Measurements from ENCODE around the gene SCYGR5.

SCYGR5 gene

GRCh38 chr2:227642656-227643055, 23.9 kb upstream of the SCYGR5 start:
- Histone ChIP-seq H3K27me3 (ENCODE audit: control insufficient read depth in 2 of 2, insufficient read depth in 2 of 2, low read length in 2 of 2) (no peaks in the 10 kb centered on the region), H3K4me3 (ENCODE audit: low read length in 2 of 2) (no peak overlapping the region), H3K27ac (ENCODE audit: low read depth in 2 of 2, low read length in 2 of 2) (no peak overlapping the region), H3K9ac (ENCODE audit: low read depth in 1 of 2, low read length in 2 of 2) (no peak overlapping the region), H3K9me3 (ENCODE audit: control insufficient read depth in 2 of 2, low read length in 2 of 2) (no peaks in the 10 kb centered on the region), H3K36me3 (ENCODE audit: control insufficient read depth in 2 of 2, insufficient read depth in 2 of 2, low read length in 2 of 2) (no peaks in the 10 kb centered on the region), H3K4me1 (ENCODE audit: control insufficient read depth in 2 of 2, insufficient read depth in 2 of 2, low read length in 2 of 2) (no peaks in the 10 kb centered on the region)

- Histone ChIP-seq H3K36me3 (ENCODE audit: control insufficient read depth in 2 of 2, insufficient read depth in 2 of 2, low read length in 2 of 2) (no peaks in the 10 kb centered on the region), H3K4me1 (ENCODE audit: control insufficient read depth in 2 of 2, insufficient read depth in 2 of 2, low read length in 2 of 2) (no peaks in the 10 kb centered on the region), H3K9ac (ENCODE audit: low read depth in 1 of 2, low read length in 2 of 2) (no peak overlapping the region), H3K9me3 (ENCODE audit: control insufficient read depth in 2 of 2, low read length in 2 of 2) (no peaks in the 10 kb centered on the region), H3K27me3 (ENCODE audit: control insufficient read depth in 2 of 2, insufficient read depth in 2 of 2, low read length in 2 of 2) (no peaks in the 10 kb centered on the region), H3K4me3 (ENCODE audit: low read length in 2 of 2) (no peak overlapping the region), H3K27ac (ENCODE audit: low read depth in 2 of 2, low read length in 2 of 2) (no peak overlapping the region)
These were observed 22.5 kb upstream of the SCYGR5 start for GRCh38 chr2:227643990-227644551.

DNA sequence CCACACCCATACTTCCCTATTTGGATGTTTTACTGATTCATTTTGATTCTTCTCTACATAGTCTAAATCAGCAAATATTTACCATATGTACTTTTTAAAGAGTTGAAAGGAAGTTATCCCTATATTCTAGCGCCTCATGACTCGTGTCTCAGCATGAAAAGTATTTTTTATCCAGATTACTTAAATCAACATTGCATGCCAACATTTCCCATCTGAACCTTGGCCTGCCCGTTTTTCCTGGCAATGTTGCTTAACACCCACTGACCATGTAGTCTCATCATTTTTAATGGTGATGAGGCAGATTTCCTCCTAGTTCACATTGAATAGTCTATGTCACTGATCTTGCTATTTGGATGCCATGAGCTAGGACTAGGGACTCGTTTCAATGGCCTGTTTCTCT, 13.2 kb upstream of the SCYGR5 start:
- Histone ChIP-seq H3K36me3 (ENCODE audit: control insufficient read depth in 2 of 2, insufficient read depth in 2 of 2, low read length in 2 of 2) (no peaks in the 10 kb centered on the region), H3K9ac (ENCODE audit: low read depth in 1 of 2, low read length in 2 of 2) (no peak overlapping the region), H3K9me3 (ENCODE audit: control insufficient read depth in 2 of 2, low read length in 2 of 2) (no peaks in the 10 kb centered on the region), H3K27me3 (ENCODE audit: control insufficient read depth in 2 of 2, insufficient read depth in 2 of 2, low read length in 2 of 2) (no peaks in the 10 kb centered on the region), H3K4me3 (ENCODE audit: low read length in 2 of 2) (no peak overlapping the region), H3K4me1 (ENCODE audit: control insufficient read depth in 2 of 2, insufficient read depth in 2 of 2, low read length in 2 of 2) (no peaks in the 10 kb centered on the region), H3K27ac (ENCODE audit: low read depth in 2 of 2, low read length in 2 of 2) (no peak overlapping the region)

- Histone ChIP-seq H3K27me3 (ENCODE audit: control insufficient read depth in 2 of 2, insufficient read depth in 2 of 2, low read length in 2 of 2) (no peaks in the 10 kb centered on the region), H3K27ac (ENCODE audit: low read depth in 2 of 2, low read length in 2 of 2) (no peak overlapping the region), H3K9me3 (ENCODE audit: control insufficient read depth in 2 of 2, low read length in 2 of 2) (no peaks in the 10 kb centered on the region), H3K9ac (ENCODE audit: low read depth in 1 of 2, low read length in 2 of 2) (no peak overlapping the region), H3K4me3 (ENCODE audit: low read length in 2 of 2) (no peak overlapping the region), H3K36me3 (ENCODE audit: control insufficient read depth in 2 of 2, insufficient read depth in 2 of 2, low read length in 2 of 2) (no peaks in the 10 kb centered on the region), H3K4me1 (ENCODE audit: control insufficient read depth in 2 of 2, insufficient read depth in 2 of 2, low read length in 2 of 2) (no peaks in the 10 kb centered on the region)
These were observed 12.2 kb upstream of the SCYGR5 start for GRCh38 chr2:227654426-227654825.

GRCh38 chr2:227655454-227655853, 11.2 kb upstream of the SCYGR5 start:
- Histone ChIP-seq H3K36me3 (ENCODE audit: control insufficient read depth in 2 of 2, insufficient read depth in 2 of 2, low read length in 2 of 2) (no peaks in the 10 kb centered on the region), H3K4me3 (ENCODE audit: low read length in 2 of 2) (no peak overlapping the region), H3K27me3 (ENCODE audit: control insufficient read depth in 2 of 2, insufficient read depth in 2 of 2, low read length in 2 of 2) (no peaks in the 10 kb centered on the region), H3K27ac (ENCODE audit: low read depth in 2 of 2, low read length in 2 of 2) (no peak overlapping the region), H3K9me3 (ENCODE audit: control insufficient read depth in 2 of 2, low read length in 2 of 2) (no peaks in the 10 kb centered on the region), H3K9ac (ENCODE audit: low read depth in 1 of 2, low read length in 2 of 2) (no peak overlapping the region), H3K4me1 (ENCODE audit: control insufficient read depth in 2 of 2, insufficient read depth in 2 of 2, low read length in 2 of 2) (no peaks in the 10 kb centered on the region)

- Histone ChIP-seq H3K27me3 (ENCODE audit: control insufficient read depth in 2 of 2, insufficient read depth in 2 of 2, low read length in 2 of 2) (no peaks in the 10 kb centered on the region), H3K9me3 (ENCODE audit: control insufficient read depth in 2 of 2, low read length in 2 of 2) (no peaks in the 10 kb centered on the region), H3K27ac (ENCODE audit: low read depth in 2 of 2, low read length in 2 of 2) (no peak overlapping the region), H3K9ac (ENCODE audit: low read depth in 1 of 2, low read length in 2 of 2) (no peak overlapping the region), H3K4me3 (ENCODE audit: low read length in 2 of 2) (no peak overlapping the region), H3K36me3 (ENCODE audit: control insufficient read depth in 2 of 2, insufficient read depth in 2 of 2, low read length in 2 of 2) (no peaks in the 10 kb centered on the region), H3K4me1 (ENCODE audit: control insufficient read depth in 2 of 2, insufficient read depth in 2 of 2, low read length in 2 of 2) (no peaks in the 10 kb centered on the region)
These were observed 9.3 kb upstream of the SCYGR5 start for GRCh38 chr2:227657199-227657845.

GRCh38 chr2:227661025-227661649, 5.5 kb upstream of the SCYGR5 start:
- no peaks in the 10 kb centered on the region for H3K9me3 ChIP-seq (ENCODE audit: control insufficient read depth in 2 of 2, low read length in 2 of 2)
- no peak overlapping the region for H3K9ac ChIP-seq (ENCODE audit: low read depth in 1 of 2, low read length in 2 of 2)
- no peak overlapping the region for H3K27ac ChIP-seq (ENCODE audit: low read depth in 2 of 2, low read length in 2 of 2)

DNA sequence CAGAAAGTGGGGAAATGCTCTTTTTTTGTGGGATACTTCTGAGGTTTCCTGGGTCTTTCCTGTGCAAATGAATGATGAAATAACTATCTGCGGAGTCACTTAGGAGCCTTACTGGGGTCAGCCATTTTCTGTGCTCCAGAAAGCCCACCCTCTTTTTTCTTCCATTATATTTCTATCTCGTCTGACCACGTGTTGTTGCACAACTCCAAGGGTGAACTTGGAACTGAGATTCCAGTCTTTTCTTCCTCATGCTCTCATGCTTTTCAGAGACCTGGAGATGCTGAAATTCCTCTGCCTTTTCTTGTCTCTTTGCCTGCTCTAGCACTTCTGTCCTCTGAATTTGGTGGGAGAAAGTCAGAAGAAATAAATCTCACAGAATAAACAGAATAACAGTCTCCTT, 4.8 kb upstream of the SCYGR5 start:
- H3K27ac ChIP-seq (ENCODE audit: low read depth in 2 of 2, low read length in 2 of 2), result no peak overlapping the region
- peaks cover 0 to 2% of the 10 kb centered on the region in 2 donors for H3K4me1 ChIP-seq (ENCODE audit: control insufficient read depth in 2 of 2, insufficient read depth in 2 of 2, low read length in 2 of 2)
- H3K9me3 ChIP-seq (ENCODE audit: control insufficient read depth in 2 of 2, low read length in 2 of 2), result no peaks in the 10 kb centered on the region
- no peaks in the 10 kb centered on the region for H3K27me3 ChIP-seq (ENCODE audit: control insufficient read depth in 2 of 2, insufficient read depth in 2 of 2, low read length in 2 of 2)
- H3K36me3 ChIP-seq (ENCODE audit: control insufficient read depth in 2 of 2, insufficient read depth in 2 of 2, low read length in 2 of 2), result no peaks in the 10 kb centered on the region
- H3K9ac ChIP-seq (ENCODE audit: low read depth in 1 of 2, low read length in 2 of 2), result no peak overlapping the region
- no peak overlapping the region for H3K4me3 ChIP-seq (ENCODE audit: low read length in 2 of 2)

More at GRCh38 chr2:227661025-227661649, 5.5 kb upstream of the SCYGR5 start:
- Histone ChIP-seq H3K27me3 (ENCODE audit: control insufficient read depth in 2 of 2, insufficient read depth in 2 of 2, low read length in 2 of 2) (no peaks in the 10 kb centered on the region), H3K36me3 (ENCODE audit: control insufficient read depth in 2 of 2, insufficient read depth in 2 of 2, low read length in 2 of 2) (no peaks in the 10 kb centered on the region), H3K4me3 (ENCODE audit: low read length in 2 of 2) (no peak overlapping the region), H3K4me1 (ENCODE audit: control insufficient read depth in 2 of 2, insufficient read depth in 2 of 2, low read length in 2 of 2) (peaks cover 0 to 2% of the 10 kb centered on the region in 2 donors)

GRCh38 chr2:227665189-227665940, 1.2 kb upstream of the SCYGR5 start:
- Histone ChIP-seq H3K9ac (ENCODE audit: low read depth in 1 of 2, low read length in 2 of 2) (no peak overlapping the region), H3K4me3 (ENCODE audit: low read length in 2 of 2) (no peak overlapping the region), H3K27me3 (ENCODE audit: control insufficient read depth in 2 of 2, insufficient read depth in 2 of 2, low read length in 2 of 2) (no peaks in the 10 kb centered on the region), H3K4me1 (ENCODE audit: control insufficient read depth in 2 of 2, insufficient read depth in 2 of 2, low read length in 2 of 2) (peaks cover 0 to 2% of the 10 kb centered on the region in 2 donors), H3K27ac (ENCODE audit: low read depth in 2 of 2, low read length in 2 of 2) (no peak overlapping the region), H3K36me3 (ENCODE audit: control insufficient read depth in 2 of 2, insufficient read depth in 2 of 2, low read length in 2 of 2) (no peaks in the 10 kb centered on the region), H3K9me3 (ENCODE audit: control insufficient read depth in 2 of 2, low read length in 2 of 2) (no peaks in the 10 kb centered on the region)
